ENCODE measurements around the gene FBXO47.

FBXO47 gene

GRCh38 chr17:38967290-38967738 is at the start of gene FBXO47:
Gene FBXO47 (minus strand): TSS chr17:38967403. CDS start chr17:38963025, 4,378 bp downstream.
- DNase-seq (ENCODE audit: low spot score): peak; percentile 71

DNA sequence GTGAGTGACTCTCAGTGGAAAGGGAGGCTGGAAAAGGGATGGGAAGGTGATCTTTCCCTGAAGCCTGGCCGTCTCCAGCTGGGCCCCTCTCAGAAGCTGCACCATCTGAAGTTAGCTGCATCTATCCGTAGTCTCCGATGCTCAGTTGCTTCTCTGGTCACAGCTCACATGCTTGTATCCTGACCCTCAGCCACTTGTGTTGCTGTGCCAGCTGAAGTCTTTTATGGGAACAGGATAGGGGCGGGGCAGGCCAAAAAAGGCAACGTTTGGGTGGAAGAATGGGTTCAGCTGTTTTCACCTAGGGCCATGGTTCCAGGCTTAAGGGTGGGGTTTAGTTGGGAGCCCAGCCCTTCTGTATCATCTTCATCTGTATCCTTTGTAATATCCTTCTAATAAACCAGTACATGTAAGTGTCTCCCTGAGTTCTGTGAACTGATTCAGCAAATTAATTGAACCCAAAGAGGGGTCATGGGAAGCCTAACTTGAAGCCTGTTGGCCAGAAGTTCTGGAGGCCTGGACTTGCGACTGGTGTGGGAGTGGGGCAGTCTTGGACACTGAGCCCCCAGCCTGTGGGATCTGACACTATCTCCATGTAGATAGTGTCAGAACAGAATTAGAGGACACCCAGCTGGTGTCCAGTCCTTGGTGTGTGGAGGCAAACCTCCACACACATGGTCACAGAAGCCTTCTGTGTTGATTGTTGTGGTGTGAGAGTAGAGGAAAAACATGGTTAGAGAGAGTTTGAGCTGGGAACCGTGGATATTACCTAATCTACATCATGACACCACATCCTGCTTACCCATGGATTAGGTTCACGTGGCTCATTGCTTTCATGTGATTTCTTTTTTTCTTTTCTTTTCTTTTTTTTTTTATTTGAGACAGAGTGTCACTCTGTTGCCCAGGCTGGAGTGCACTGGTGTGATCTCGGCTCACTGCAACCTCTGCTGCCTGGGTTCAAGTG is 49.3 kb upstream of the FBXO47 start:
- no peak for DNase-seq (ENCODE audit: low spot score)

DNA sequence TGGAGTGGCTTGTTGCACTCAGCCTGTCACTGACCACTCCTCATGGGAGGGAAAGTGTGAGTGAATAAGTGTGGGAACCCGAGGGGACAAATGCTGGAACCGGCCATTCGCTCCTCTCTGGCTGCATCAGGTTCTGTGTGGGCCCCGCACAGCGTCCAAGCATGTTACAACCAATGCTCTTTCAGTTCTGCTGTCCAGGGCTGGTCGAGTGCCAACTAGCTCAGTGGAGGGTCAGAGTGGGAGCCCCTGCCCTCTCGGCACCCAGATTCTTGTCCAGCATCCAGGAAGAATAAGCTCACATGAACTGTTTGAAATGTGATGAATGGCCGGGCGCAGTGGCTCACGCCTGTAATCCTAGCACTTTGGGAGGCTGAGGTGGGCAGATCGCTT is 48.3 kb upstream of the FBXO47 start:
- DNase-seq (ENCODE audit: low spot score): no peak

DNA sequence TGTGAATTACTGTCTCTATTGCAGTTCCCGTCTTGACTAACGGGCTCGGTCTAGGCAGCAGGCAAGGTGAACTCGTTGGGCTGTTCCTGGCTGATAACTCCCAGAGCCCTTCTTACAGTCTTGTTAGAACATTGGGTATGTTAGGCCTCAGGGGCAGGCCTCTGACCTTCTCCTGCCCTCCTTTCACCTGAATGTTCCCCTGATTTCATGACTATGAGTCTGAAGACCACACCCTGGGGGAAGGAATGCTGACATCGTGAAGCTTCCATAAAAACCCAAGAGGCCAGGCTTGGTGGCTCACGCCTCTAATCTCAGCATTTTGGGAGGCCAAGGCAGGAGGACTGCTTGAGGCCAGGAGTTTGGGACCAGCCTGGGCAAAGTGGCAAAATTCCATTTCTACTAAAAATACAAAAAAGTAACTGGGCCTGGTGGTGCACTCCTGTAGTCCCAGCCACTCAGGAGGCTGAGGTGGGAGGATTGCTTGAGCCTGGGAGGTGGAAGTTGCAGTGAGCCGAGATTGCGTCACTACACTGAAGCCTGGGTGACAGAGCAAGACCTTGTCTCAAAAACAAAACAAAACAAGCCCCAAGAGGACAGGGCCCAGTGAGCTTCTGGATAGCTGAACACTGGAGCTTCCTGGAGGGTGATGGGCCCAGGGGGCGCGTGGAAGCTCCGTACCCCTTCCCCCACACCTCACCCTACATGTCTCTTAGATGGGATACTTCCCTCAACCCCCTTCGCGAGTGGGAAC is 47.8 kb upstream of the FBXO47 start:
- DNase-seq (ENCODE audit: low spot score): no peak

- DNase-seq (ENCODE audit: low spot score): no peak
Measured at GRCh38 chr17:39014044-39014794, 47.0 kb upstream of the FBXO47 start.

GRCh38 chr17:39012725-39013124 is 45.5 kb upstream of the FBXO47 start:
- DNase-seq (ENCODE audit: low spot score): no peak

DNA sequence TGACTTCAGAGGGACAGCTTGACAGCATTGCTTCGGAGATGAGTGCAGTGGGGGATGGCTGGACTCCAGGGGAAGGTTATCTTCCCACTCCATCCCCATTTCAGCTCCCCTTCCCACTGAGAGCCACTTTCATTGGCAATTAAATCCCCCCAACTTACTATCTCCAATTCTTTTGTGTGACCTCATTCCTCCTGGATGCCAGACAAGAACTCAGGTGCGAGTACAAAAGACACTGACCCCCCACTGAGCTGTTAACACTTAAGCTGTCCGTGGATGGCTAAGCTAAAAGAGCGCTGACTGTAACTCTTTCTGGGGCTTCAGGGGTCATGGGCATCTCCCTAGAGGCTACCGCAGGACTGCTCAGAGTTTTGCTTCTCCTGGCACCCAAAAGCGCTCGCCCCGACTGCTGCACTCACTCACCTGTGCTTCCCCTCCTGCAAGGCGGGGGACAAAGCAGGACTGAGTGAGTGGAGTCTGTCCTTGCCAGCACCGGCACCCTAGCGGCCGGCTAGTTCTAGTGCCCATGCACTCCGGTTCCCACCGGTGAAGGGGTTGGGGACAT is 44.8 kb upstream of the FBXO47 start:
- no peak for DNase-seq (ENCODE audit: low spot score)

- DNase-seq (ENCODE audit: low spot score): no peak
Measured at GRCh38 chr17:39009581-39010001, 42.4 kb upstream of the FBXO47 start.

DNA sequence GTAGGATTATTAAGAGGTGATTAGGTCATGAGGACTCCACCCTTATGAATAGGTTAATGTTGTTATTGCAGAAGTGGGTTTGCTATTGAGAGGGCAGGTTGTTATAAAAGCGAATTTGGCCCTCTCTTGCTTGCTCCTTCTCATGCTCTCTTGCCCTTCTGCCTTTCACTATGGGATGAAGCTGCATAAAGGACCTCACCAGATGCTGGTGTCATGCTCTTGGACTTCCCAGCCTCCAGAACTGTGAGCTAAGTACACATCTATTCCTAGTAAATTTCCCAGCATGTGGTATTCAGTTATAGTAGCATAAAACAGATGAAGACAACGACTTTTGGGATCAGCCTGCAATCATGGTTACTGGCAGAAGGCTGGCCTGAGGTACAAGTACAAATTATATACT is 41.4 kb upstream of the FBXO47 start:
- DNase-seq (ENCODE audit: low spot score): no peak

GRCh38 chr17:39002991-39003715 is 36.0 kb upstream of the FBXO47 start:
- peak; percentile 82 for DNase-seq (ENCODE audit: low spot score)

- DNase-seq (ENCODE audit: low spot score): peak; percentile 89
Measured at GRCh38 chr17:39001703-39002637, 34.8 kb upstream of the FBXO47 start.

- no peak for DNase-seq (ENCODE audit: low spot score)
Measured at GRCh38 chr17:39000021-39000601, 32.9 kb upstream of the FBXO47 start.

GRCh38 chr17:38996660-38997337 is 29.6 kb upstream of the FBXO47 start:
- no peak for DNase-seq (ENCODE audit: low spot score)

DNA sequence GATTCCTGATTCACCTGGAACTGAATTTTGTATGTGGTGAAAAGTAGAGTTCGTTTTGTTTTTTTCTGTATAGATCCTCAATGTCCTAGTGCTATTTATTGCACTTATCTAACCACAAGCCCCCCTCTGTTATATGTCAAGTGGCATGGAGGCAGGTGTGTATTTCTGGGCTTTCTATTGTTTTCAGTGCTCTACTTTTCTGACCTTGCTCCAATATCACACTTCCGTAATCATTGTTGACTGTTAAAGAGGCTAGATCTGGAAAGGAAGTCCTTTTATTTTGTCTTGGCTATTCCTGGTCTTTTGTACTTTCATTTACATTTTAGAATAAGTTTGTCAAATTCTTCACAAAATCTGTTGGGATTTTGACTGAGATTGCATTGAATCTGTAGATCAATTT is 26.8 kb upstream of the FBXO47 start:
- no peak for DNase-seq (ENCODE audit: low spot score)

DNA sequence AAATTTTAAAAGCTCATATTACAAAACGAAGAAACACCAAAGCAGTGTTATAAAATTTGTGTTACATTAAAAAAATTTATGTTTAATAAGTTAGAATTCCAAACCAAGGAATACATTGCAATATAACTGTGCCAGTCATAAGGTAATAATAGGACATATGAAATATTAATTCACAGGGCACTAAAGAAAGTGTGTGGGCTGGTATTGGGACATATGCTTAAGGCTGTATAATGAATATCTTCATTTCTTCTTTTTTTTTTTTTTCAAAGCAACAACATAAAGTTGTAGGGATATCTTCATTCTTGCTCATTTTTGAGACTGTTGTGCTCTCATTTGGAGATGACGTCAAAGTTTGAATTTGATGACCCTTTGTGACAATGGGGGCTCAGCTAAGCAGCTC is 17.5 kb upstream of the FBXO47 start:
- no peak for DNase-seq (ENCODE audit: low spot score)

GRCh38 chr17:38982858-38983746 is 15.9 kb upstream of the FBXO47 start:
- DNase-seq (ENCODE audit: low spot score): peak; percentile 81

DNA sequence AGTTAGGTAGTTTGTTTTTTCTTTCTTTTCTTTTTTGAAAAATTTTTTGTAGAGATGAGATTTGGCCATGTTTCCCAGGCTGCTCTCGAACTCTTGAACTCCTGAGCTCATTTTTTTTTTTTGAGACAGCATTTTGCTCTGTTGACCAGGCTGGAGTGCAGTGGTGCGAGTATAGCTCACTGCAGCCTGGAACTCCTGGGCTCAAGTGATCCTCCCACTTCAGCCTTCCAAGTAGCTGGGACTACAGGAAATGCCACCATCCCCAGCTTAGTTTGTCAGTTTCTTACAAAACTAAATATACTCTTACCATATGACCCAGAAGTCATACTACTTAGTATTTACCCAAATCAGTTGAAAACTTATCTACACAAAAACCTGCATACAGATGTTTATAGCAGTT is 14.4 kb upstream of the FBXO47 start:
- no peak for DNase-seq (ENCODE audit: low spot score)
